ENCODE results near the gene GABARAP.

GABARAP gene

DNA sequence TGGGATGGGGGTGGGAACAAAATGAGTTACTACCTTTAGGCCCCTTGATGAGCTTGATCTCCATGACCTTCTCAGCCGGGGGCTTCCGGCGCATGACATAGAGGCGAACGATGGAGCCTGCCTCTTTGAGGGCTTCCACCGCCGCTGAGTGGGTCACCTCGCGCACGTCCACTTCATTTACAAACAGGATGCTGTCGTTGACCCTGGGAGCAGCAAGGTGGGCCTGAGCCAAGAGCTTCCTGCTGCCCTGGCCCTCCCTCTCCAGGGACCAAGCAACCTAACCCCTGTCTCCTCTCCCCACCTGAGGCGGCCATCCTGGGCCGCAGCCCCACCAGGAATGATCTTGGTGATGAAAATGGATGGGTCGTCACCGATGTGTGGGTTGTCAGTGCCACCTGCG lies 38.9 kb downstream of the GABARAP start:
- no peak overlapping the region for H3K4me3 ChIP-seq (ENCODE audit: low read depth, low read length)
- TF ChIP-seq, protein P1, sequence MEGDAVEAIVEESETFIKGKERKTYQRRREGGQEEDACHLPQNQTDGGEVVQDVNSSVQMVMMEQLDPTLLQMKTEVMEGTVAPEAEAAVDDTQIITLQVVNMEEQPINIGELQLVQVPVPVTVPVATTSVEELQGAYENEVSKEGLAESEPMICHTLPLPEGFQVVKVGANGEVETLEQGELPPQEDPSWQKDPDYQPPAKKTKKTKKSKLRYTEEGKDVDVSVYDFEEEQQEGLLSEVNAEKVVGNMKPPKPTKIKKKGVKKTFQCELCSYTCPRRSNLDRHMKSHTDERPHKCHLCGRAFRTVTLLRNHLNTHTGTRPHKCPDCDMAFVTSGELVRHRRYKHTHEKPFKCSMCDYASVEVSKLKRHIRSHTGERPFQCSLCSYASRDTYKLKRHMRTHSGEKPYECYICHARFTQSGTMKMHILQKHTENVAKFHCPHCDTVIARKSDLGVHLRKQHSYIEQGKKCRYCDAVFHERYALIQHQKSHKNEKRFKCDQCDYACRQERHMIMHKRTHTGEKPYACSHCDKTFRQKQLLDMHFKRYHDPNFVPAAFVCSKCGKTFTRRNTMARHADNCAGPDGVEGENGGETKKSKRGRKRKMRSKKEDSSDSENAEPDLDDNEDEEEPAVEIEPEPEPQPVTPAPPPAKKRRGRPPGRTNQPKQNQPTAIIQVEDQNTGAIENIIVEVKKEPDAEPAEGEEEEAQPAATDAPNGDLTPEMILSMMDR (IDR thresholded peaks at IDR 0.05; ENCODE audit: low read depth, low read length, missing control alignments), result no peak
- no peak for DNase-seq (ENCODE audit: low read depth)

DNA sequence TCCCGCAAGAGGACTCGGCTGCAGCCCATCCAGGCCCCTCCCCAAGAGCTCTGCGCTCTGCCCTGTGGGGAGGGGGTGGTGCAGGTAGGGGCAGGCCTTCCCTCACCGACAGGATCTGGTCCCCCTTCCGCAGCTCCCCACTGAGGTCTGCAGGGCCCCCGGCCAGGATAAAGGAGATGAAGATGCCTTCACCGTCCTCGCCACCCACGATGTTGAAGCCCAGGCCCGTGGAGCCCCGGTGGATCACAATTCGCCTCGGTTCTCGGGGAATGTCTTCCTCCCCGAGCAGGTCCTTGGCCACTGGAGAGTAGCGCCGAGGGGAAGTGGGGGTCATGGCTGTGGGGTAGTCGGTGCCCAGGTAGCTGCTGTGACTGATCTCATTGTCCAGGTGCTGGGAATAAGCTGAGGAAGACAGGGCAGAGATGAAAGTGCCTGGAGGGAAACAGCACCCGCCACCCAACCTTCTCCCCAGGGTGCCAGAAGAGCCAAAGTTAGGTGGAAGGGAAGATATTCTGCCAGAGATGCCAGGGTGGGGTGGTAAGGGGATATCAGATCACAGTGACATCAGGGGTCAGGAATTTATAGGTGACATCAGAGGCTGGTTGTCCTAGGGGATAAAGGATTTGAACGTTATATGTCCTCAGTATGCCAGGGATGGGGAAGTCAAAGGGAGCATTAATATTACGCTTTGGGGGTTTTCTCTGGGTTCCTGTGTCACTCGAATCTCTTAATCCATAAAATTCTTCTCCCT lies 45.4 kb downstream of the GABARAP start:
- TF ChIP-seq, protein P1 (IDR thresholded peaks at IDR 0.05; ENCODE audit: low read depth, low read length, missing control alignments), result no peak
- no peak for DNase-seq (ENCODE audit: low read depth)
- H3K4me3 ChIP-seq (ENCODE audit: low read depth, low read length), result no peak overlapping the region

DNA sequence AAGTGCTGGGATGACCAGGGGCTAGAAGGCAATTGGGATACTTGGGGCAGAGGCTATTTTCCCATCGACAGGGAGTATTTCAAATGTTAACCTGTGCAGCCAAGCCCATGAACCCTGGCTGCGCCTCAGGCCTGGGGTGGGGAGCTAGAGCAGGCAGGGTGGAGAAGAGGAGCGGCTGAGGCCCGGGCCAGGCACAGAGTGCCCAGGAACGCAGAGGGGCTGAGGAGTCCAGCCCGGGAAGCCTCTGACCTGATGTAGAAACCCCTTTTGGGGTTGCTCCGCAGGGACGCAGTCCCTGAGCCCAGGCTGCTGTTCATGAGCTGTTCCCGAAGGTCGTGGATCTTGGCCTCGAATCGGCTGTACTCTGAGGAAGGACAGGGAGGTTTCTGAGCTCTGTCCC lies 46.3 kb downstream of the GABARAP start:
- H3K4me3 ChIP-seq (ENCODE audit: low read depth, low read length), result no peak overlapping the region
- no peak for DNase-seq (ENCODE audit: low read depth)
- TF ChIP-seq, protein P1 (IDR thresholded peaks at IDR 0.05; ENCODE audit: low read depth, low read length, missing control alignments), result no peak

DNA sequence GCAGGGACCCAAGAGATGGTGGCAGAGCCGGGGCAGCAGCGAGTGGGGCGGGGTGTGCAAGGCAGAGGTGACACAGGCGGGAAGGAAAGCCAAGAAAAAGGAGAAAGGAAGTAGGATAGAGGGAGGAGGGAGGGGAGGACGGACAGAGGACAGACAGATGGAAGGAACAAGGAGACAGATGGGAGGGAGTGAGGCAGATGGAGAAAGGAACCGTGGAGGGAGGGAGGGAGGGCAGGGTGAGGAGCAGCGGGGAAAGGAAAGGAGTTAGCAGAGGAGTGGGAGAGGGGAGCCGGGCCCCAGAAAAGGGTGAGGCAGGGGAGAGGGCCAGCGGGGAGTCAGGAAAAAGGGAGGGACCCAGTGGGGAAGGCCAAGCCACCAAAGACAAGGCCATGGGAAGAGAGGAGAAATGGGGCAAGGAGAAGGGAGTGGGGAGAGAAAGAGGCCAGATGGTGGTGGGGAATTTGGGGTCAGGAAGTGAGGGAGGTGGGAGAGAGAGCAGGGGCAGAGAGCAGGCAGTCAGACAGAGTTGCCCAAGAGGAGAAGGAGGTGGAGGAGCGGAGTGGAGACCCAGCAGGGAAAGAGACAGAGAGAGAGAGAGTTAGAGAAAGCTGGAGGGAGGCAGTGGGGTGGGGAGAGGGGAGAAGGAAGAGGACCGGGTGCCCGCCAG lies 49.8 kb downstream of the GABARAP start:
- H3K4me3 ChIP-seq (ENCODE audit: low read depth, low read length), result no peak overlapping the region
- DNase-seq (ENCODE audit: low read depth), result no peak
- TF ChIP-seq, protein P1 (IDR thresholded peaks at IDR 0.05; ENCODE audit: low read depth, low read length, missing control alignments), result no peak

DNA sequence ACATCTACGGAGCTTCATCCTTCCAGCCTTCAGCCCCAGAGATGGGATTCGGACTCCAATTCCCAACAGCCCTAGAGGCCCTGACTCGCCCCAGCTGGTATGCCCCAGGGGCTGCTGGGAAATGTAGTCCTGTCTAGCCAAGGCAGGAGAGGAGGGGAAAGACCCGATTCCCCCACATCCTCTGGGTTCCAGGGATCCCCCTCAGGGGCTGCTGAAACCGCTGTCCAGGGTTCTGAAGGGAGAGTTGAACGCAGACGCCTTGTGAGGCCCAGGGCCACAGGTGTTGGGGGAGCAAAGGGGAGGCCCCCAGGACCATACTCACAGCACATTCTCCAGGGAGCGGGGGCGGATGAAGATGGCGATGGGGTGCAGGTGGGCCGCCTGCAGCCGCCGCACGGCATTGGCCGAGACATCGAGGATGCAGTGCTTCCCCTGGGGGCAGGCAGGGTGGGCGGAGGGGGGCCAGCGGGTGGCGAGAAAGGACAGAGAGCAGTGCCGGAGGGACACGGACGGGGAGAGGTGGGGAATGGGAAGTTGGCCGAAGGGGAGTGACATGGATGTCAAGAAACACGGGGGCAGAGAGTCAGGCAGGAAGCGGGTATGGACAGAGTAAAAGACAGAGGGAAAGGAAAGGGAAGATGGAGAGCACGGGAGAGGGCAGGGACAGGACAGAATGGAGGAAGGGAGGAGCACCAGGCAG lies 50.5 kb downstream of the GABARAP start:
- H3K4me3 ChIP-seq (ENCODE audit: low read depth, low read length), result no peak overlapping the region
- DNase-seq (ENCODE audit: low read depth), result no peak
- TF ChIP-seq, protein P1 (IDR thresholded peaks at IDR 0.05; ENCODE audit: low read depth, low read length, missing control alignments), result no peak

DNA sequence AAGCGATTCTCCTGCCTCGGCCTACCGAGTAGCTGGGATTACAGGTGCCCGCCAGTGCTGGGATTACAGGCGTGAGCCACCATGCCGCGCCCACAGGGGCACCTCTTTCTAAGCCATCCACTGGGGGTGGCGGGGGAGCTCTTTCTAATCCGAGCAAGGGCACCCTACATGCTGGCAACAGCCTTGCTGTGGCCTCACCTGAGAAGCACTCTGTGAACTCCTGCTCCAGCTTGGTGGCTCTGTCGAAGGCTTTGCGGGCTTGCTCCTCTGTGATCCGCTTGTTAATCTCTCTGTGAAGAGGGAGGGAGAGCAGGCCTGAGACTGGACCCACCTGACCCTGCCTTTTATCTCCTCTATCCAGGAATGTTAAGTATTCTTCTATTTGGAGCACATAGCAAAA lies 51.2 kb downstream of the GABARAP start:
- DNase-seq (ENCODE audit: low read depth), result no peak
- H3K4me3 ChIP-seq (ENCODE audit: low read depth, low read length), result no peak overlapping the region
- TF ChIP-seq, protein P1 (IDR thresholded peaks at IDR 0.05; ENCODE audit: low read depth, low read length, missing control alignments), result no peak

All from GM12864 (cell line).